ENCODE results near the gene CACNA1C.

The CACNA1C gene

GRCh38 chr12:2323532-2324255 lies 270.9 kb downstream of the CACNA1C start:
- DNase-seq (ENCODE audit: low spot score): no peak

- no peak for DNase-seq (ENCODE audit: low spot score)
Observed at GRCh38 chr12:2324387-2324786, 271.6 kb downstream of the CACNA1C start.

GRCh38 chr12:2325519-2325918 lies 272.7 kb downstream of the CACNA1C start:
- DNase-seq (ENCODE audit: low spot score): no peak

- no peak for DNase-seq (ENCODE audit: low spot score)
Observed at GRCh38 chr12:2326470-2326869, 273.7 kb downstream of the CACNA1C start.

GRCh38 chr12:2328661-2329060 lies 275.9 kb downstream of the CACNA1C start:
- no peak for DNase-seq (ENCODE audit: low spot score)

GRCh38 chr12:2329661-2330210 lies 276.9 kb downstream of the CACNA1C start:
- DNase-seq (ENCODE audit: low spot score): no peak

- no peak for DNase-seq (ENCODE audit: low spot score)
Observed at GRCh38 chr12:2332236-2332635, 279.4 kb downstream of the CACNA1C start.

- no peak for DNase-seq (ENCODE audit: low spot score)
Observed at GRCh38 chr12:2332947-2333346, 280.2 kb downstream of the CACNA1C start.

GRCh38 chr12:2333491-2334195 lies 280.9 kb downstream of the CACNA1C start:
- DNase-seq (ENCODE audit: low spot score): no peak

GRCh38 chr12:2334271-2334670 lies 281.5 kb downstream of the CACNA1C start:
- peak; percentile 37 for DNase-seq (ENCODE audit: low spot score)

GRCh38 chr12:2334689-2335088 lies 281.9 kb downstream of the CACNA1C start:
- DNase-seq (ENCODE audit: low spot score): no peak

GRCh38 chr12:2335109-2335508 lies 282.3 kb downstream of the CACNA1C start:
- no peak for DNase-seq (ENCODE audit: low spot score)

GRCh38 chr12:2335513-2335912 lies 282.7 kb downstream of the CACNA1C start:
- DNase-seq (ENCODE audit: low spot score): no peak

- no peak for DNase-seq (ENCODE audit: low spot score)
Observed at GRCh38 chr12:2335916-2336315, 283.1 kb downstream of the CACNA1C start.

GRCh38 chr12:2336409-2336829 lies 283.6 kb downstream of the CACNA1C start:
- DNase-seq (ENCODE audit: low spot score): no peak

- DNase-seq (ENCODE audit: low spot score): no peak
Observed at GRCh38 chr12:2337031-2338010, 284.5 kb downstream of the CACNA1C start.

- no peak for DNase-seq (ENCODE audit: low spot score)
Observed at GRCh38 chr12:2338381-2338780, 285.6 kb downstream of the CACNA1C start.

GRCh38 chr12:2338991-2339431 lies 286.2 kb downstream of the CACNA1C start:
- DNase-seq (ENCODE audit: low spot score): no peak

GRCh38 chr12:2341051-2341751 lies 288.4 kb downstream of the CACNA1C start:
- no peak for DNase-seq (ENCODE audit: low spot score)

GRCh38 chr12:2341871-2342270 lies 289.1 kb downstream of the CACNA1C start:
- no peak for DNase-seq (ENCODE audit: low spot score)

GRCh38 chr12:2343681-2344080 lies 290.9 kb downstream of the CACNA1C start:
- no peak for DNase-seq (ENCODE audit: low spot score)
